Measurements from ENCODE around the gene DSCAML1. TPM values are rescaled to one million over a fixed set of nuclear protein-coding genes. Genes with fewer than 3 reads are reported as not detected.

DSCAML1 gene
- total and polyA plus RNA-seq, 2 of the 8 experiments (the other 6 are each of a cell fraction or from before 2014, with no cell fraction given): 0.19 to 0.24 TPM

- H4K20me1 ChIP-seq (replicated peaks in 1 of 2; ENCODE audit: control insufficient read depth in 1 of 2, insufficient read depth in 2 of 2, low read length in 2 of 2): no peaks in the 10 kb centered on the region
- H2AFZ ChIP-seq (ENCODE audit: low read length): no peak overlapping the region
- H2BK12ac ChIP-seq (ENCODE audit: low read depth, low read length): no peak overlapping the region
- DNase-seq (ENCODE audit: low read depth in 1 of 2, low spot score in 2 of 2) (no peak), FAIRE-seq (no peak)
- no peak for TF ChIP-seq GTF2F1 (IDR thresholded peaks at IDR 0.05; ENCODE audit: borderline replicate concordance, low read depth, low read length)
- no peak for TF ChIP-seq JUN (IDR thresholded peaks at IDR 0.05; ENCODE audit: low read depth, low read length)
- no peak for TF ChIP-seq CEBPB (IDR thresholded peaks at IDR 0.05; ENCODE audit: low read depth, low read length)
- no peak for TF ChIP-seq HDAC6 (IDR thresholded peaks at IDR 0.05; ENCODE audit: low read depth, low read length)
- H2BK20ac ChIP-seq (ENCODE audit: low read length): no peak overlapping the region
- no peak overlapping the region for H3K23ac ChIP-seq (ENCODE audit: insufficient read length)
- H3K23me2 ChIP-seq (ENCODE audit: low read depth, low read length): no peaks in the 10 kb centered on the region
- no peak overlapping the region for H4K91ac ChIP-seq (replicated peaks; ENCODE audit: insufficient read length, low read length)
- H3K79me2 ChIP-seq (ENCODE audit: control insufficient read depth in 1 of 2, insufficient read depth in 2 of 2, low read length in 2 of 2): no peaks in the 10 kb centered on the region
- no peak overlapping the region for H3K18ac ChIP-seq (ENCODE audit: extremely low read depth, low read length)
- H3K9me3 ChIP-seq (ENCODE audit: insufficient read depth in 2 of 2, low read depth in 1 of 2, low read length in 1 of 2): no peaks in the 10 kb centered on the region
- H3K4ac ChIP-seq (replicated peaks; ENCODE audit: insufficient read length, low read depth, low read length): no peak overlapping the region
- H3K56ac ChIP-seq (replicated peaks; ENCODE audit: insufficient read length, low read depth, low read length): no peak overlapping the region
- no peak overlapping the region for H2BK15ac ChIP-seq (ENCODE audit: low read length)
- H3K36me3 ChIP-seq (ENCODE audit: control insufficient read depth in 2 of 4, insufficient read depth in 4 of 4, low read length in 3 of 4): no peaks in the 10 kb centered on the region
- H3K4me1 ChIP-seq (replicated peaks in 1 of 4; ENCODE audit: control insufficient read depth in 3 of 4, insufficient read depth in 4 of 4, low read length in 3 of 4): peaks cover 6 to 28% (median 17%) of the 10 kb centered on the region in 4 experiments
- no peak overlapping the region for H2AK5ac ChIP-seq (ENCODE audit: low read depth, low read length)
- ChIA-PET POLR2A (ENCODE audit: partially characterized antibody) (no interaction called here), CTCF (ENCODE audit: partially characterized antibody) (interaction anchor here (0.6 to 1.3 kb wide), 2 partner anchors 47 to 124 kb away, joined by 3 to 4 read pairs; no protein-coding TSS in a partner anchor)
- no peaks in the 10 kb centered on the region; a peak in 2 of 7 replicates for H3K27me3 ChIP-seq (replicated peaks in 1 of 4; ENCODE audit: control insufficient read depth in 3 of 4, extremely low read depth in 1 of 4, insufficient read depth in 3 of 4, low read length in 3 of 4)
- H2BK120ac ChIP-seq (replicated peaks; ENCODE audit: low read depth, low read length): no peak overlapping the region
- no peak overlapping the region for H3K4me2 ChIP-seq (ENCODE audit: insufficient read depth in 1 of 2, low read depth in 2 of 2, low read length in 2 of 2)
- 83% methylated on average over 2 of the region's 3 CpGs; no CpG with 5 or more reads in 1 of the 2 experiments for WGBS, 2 experiments (ENCODE audit: extremely low coverage in 1 of 2, insufficient coverage in 1 of 2, insufficient read length in 1 of 2, insufficient replicate concordance in 2 of 2, low coverage in 1 of 2, low lambda C conversion rate in 2 of 2, missing lambda C conversion rate in 1 of 2)
- no peak overlapping the region for H4K5ac ChIP-seq (ENCODE audit: insufficient read length, low read depth, low read length)
- H3K14ac ChIP-seq (ENCODE audit: insufficient read length): no peak overlapping the region
- H4K8ac ChIP-seq (ENCODE audit: extremely low read depth, insufficient read depth, low read length): no peak overlapping the region
- no peak overlapping the region for H3K27ac ChIP-seq (ENCODE audit: low read depth, low read length)
- H3K9ac ChIP-seq (replicated peaks in 1 of 4; ENCODE audit: extremely low read depth in 1 of 4, low read depth in 3 of 4, low read length in 3 of 4): no peak overlapping the region
- no peaks in the 10 kb centered on the region for H3K79me1 ChIP-seq (ENCODE audit: low read depth, low read length)
- no peak overlapping the region for H2BK5ac ChIP-seq (ENCODE audit: low read depth, low read length)
- H3K4me3 ChIP-seq (ENCODE audit: extremely low read depth in 1 of 4, insufficient read depth in 2 of 4, low read depth in 3 of 4, low read length in 4 of 4): no peak overlapping the region
Measured at GRCh38 chr11:117684111-117684510, 112.9 kb downstream of the DSCAML1 start.

Measured in H1 (cell line).